M059J (cell line): Measurements from ENCODE around the gene IL17RD. TPM values are rescaled to one million over a fixed set of nuclear protein-coding genes. Genes with fewer than 3 reads are reported as not detected.
"Not testable (repeated sequence)": the region's sequence is repeated elsewhere in the genome, so short reads cannot be mapped to it uniquely, and the experiment has no call there.

Experiments
- DNase-seq: peaks from one replicate; pipeline ENCODE4 v3.0.0-alpha.2; 2012; ENCODE audit warnings: low read depth
- total RNA-seq: library from RNA; depleted of rRNA; stranded (reverse); fragments of >200 nt; shearing (Covaris generic); gene quantifications from 2 replicates; pipeline ENCODE4 v1.2.3, GENCODE V29; 2014

IL17RD gene
- total RNA-seq, 1 experiment from 2014 or later, result 1.6 TPM

GRCh38 chr3:57093971-57094535 lies 71.1 kb downstream of the IL17RD start:
- no peak for DNase-seq

GRCh38 chr3:57093489-57093888 lies 71.7 kb downstream of the IL17RD start:
- no peak for DNase-seq

DNA sequence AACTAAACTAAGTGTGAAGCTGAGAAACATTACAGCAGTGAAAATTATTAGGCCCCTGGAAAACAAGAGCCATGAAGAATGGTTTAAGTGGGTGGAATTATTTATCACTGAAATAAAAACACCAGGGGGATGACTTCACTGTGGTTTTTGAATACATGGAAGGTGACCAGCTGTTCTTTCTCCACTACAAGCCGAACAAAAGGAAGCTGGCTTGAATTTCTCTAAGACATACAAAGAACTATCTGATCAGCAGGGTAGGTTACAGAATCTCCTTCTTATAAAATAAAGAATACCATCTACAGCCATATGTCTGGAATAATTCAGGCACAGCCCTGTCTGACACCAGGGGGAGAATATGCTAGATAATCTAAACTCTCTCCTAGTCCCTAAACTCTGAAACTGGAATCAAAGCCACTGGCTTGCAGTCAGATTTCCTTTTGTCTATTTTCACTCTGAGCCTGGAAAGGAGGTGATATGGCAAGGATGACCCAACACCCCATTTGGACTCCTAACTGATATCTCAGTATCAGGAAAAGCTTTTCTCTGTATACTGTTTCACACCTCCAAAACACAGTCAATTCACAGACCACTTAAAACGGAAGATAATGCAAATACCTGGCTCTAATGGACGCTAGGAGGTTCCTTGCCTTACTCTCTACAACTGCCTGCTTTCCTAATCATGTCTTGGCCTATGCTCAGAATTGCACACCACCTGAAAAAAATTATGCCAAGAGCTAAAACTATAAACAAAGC lies 73.5 kb downstream of the IL17RD start:
- no peak for DNase-seq

GRCh38 chr3:57089043-57089442 lies 76.1 kb downstream of the IL17RD start:
- DNase-seq, result no peak

DNA sequence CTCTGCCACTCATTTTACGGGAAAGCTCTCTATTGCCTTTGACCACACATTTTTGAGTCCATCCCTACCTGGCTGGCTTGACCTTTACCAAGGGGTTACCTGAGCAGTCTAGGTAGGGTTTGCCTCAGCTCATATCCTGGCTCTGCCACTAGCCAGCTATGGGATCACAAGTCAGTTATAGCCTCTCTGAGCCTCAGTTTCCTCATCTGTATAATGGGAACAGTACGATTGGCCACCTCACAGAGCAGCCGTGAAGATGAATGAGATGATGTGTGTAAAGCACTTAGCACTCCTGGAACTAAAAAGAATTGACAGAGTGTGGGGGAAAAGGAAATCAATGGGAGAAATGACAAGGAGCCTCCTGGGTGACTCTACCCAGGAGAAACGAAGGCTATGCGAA lies 76.7 kb downstream of the IL17RD start:
- DNase-seq, result no peak

DNA sequence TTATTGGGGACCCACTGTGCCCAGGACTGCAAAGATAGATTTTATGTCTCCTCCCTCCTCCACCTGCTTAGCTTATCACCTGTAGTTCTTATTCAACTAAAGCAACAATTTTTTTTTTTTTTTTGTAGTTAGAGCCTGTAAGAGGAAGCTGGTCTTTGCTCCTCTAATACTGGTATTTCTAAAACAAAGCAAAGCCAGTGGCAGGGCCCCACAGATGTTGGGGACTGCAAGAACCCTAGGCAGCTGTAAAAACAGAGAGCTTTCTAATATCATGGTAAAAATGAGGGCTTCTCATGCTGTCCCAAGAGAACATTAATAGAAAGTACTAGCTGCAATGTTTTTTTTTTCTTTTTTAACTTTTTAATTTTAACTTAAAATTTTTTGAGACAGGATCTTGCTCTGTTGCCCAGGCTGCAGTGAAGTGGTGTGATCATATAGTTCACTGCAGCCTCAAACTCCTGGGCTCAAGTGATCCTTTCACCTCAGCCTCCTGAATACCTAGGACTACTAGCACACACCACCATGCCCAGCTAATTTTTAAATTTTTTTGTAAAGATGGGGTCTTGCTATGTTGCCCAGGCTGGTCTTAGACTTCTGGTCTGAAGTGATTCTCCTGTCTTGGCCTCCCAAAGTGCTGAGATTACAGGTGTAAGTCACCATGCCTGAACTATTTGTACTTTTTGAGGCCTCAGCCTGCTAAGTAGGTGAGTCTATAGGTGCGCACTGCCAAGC lies 77.6 kb downstream of the IL17RD start:
- DNase-seq, result no peak

DNA sequence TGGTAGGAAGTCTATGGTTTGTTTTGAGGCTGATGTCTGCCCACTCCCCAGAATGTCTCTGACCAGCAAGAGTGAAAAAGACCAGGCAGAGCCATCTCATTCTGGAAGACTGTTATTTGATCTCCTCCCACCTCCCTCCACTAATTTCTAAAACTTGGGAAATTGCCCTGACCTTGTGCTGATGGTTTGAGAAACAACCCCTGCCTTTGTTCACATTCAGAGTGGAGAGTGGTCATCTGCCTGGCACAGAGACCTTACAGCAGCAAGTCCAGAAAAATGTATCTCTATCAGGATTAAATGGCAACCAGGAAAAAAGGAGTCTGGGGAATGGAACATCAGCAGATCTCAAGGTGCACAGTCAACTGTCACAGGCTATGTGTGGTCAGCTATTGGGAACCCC lies 79.0 kb downstream of the IL17RD start:
- no peak for DNase-seq

DNA sequence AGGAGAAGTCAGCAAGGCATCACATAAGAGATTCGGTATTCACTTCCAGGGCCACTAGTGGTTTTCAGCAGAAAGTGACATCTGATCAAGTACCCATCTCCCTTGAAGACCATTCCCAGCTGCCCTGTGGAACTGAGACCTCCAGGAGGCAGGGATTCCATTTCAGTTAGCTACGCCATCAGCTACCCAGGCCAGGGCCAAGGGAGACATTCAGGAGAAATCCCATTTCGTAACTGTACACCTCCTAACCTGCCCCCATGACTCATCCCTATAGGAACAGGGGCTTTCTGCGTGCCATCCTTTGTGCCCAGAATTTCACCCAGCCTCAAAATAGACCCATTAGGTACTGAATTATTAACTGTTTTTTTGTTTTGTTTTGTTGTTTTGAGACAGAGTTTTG lies 79.9 kb downstream of the IL17RD start:
- no peak for DNase-seq

DNA sequence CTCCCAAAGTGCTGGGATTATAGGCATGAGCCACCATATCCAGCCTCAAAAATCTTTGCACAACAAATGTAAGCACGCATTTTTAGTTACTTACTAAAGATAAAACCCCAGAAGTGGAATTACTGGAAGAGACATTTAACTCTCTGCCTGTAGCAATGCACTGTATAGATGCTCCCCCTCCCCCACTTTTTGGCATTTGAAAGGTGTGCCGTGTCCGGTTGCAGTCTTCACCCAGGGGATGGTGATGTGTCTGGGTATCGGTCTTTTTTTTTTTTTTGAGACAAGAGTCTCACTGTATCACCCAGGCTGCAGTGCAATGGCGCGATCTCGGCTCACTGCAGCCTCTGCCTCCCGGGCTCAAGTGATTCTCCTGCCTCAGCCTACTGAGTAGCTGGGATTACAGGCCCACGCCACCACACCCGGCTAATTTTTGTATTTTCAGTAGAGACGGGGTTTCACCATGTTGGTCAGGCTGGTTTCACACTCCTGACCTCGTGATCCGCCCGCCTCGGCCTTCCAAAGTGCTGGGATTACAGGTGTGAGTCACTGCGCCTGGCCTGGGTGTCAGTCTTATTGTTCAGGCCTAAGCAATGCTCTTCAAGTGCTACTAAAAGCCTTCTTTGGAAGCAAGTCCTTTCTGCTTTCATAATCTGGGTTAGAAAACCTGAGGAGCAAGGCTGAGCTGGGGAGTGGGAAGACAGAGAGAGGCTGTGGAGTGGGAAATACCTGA lies 81.7 kb downstream of the IL17RD start:
- not testable (repeated sequence) for DNase-seq

DNA sequence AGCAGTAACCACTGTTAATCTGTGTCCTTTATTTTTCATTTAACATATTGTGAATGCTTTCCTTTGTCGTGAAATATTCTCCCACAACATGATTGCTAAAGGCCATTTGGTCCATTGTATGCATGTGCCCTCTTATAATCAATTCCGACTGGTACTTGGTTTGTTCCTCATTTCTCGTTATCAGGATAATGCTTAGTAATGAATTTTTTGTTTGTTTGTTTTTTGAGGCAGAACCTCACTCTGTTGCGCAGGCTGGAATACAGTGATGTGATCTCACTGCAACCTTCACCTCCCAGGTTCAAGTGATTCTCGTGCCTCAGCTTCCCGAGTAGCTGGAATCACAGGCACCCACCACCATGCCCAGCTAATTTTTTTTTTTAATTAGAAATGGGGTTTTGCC lies 82.7 kb downstream of the IL17RD start:
- no peak for DNase-seq

DNA sequence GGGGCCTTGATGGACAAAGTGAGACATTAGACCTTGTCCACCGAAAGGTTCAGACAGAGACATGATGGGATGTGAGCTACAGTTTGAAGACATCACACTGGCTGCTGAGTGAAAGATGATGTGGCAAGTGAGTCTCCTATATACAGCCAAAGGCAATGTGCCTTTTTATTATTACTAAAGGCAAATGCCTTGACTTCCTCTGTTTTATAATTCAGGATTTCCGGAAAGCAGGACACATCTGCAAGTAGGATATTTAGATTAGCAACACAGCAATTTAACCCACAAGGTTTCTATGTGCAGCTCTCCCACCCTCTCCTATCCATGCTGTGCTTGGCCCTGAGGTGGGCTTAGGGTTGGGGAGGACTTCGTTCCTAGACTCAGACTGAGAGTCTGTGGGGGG lies 84.0 kb downstream of the IL17RD start:
- no peak for DNase-seq

- no peak for DNase-seq
Measured at GRCh38 chr3:57080171-57080570, 85.0 kb downstream of the IL17RD start.

- DNase-seq, result no peak
Measured at GRCh38 chr3:57079474-57079831, 85.7 kb downstream of the IL17RD start.

DNA sequence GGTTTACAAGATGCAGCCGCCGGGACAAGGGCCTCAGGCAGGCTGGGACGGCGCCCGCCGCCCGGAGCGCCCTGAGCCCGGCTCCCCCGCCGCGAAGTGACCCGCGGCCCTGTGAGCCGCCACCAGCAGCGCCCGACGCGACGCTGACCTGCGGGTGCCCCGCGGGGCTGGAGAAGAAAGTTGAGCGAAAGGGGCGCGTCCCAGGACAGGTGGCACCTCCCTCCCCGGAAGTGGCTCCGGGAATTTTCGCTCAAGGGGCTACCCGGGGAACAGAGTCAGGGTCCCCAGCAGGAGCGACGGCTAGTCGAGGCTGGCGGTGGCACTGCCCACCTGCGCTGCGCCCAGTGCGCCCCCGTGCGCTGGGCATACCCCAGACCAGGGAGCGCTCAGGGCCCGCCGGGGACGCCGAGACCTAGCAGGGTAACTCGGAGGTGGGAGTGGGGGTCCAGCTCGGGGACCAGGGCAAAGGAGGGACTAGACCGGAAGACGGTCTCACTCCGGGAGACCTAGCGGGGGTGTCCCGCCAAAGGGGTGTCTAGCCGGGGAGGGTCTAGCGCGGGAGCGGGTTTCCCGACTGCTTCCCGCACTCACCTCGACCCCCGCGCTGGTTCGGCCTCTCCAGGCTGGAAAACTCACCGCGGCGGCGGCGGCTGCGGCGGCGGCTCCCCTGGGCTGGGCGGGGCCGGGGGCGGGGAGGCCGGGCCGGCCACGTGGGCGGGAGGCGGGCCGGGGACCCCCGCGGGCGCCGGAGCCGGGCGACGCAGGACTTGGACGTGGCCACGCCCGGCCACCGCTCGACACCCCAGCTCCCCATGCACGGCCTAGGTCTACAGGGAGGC lies 86.3 kb downstream of the IL17RD start:
- peak; percentile 50 for DNase-seq

DNA sequence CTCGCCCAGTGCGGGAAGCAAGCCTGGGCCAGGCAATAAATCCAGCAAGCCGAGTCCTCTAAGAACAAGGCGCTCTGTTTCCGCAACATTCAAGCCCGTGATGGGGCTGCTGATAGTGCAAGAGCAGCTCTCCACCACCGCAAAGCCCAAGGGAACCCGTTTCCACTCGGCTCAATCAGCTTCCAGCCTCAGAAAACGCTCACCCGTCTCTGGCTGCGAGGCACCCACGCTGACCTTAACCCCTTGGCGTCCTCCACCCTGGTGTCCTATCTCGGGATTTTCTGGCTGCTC lies 86.9 kb downstream of the IL17RD start:
- peak; percentile 60 for DNase-seq

- no peak for DNase-seq
Measured at GRCh38 chr3:57077630-57078343, 87.4 kb downstream of the IL17RD start.

GRCh38 chr3:57076422-57076951 lies 88.7 kb downstream of the IL17RD start:
- DNase-seq, result no peak

DNA sequence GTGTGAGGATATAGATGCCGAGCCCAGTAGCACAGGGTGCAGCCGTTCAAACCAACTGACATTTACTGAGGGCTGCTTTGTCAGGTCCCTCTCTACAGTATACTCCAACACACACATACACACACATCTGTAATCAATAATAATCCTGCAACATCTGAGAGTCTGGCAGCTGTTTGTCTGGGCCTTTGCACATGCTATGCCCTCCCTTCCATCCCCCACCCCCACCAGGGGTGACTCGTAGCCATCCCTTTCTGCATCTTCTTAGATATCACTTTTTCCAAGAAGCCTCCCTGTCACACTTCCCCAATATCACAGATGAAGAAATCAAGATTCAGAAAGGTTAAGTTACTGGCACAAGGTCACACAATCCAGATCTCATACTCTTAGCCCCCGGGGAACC lies 91.0 kb downstream of the IL17RD start:
- DNase-seq, result no peak

DNA sequence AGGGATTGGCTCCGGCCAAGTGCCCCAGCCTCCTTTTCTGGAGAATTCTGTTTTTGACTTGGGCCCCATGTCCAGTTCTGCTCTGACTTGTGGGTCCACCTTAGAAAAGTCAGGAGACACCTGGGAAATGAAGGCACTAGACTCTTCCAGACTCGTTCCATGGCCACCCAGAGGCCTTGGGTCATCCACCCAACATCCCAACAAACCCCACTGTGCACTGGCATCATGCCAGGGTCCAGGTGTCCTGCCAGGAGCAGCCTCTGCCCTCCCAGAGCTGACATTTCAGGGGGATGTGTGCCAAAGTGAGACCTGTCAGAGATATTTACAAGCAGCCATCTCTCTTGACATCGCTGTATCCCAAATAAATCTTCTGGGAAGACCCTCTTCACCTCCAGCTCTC lies 91.5 kb downstream of the IL17RD start:
- DNase-seq, result no peak

DNA sequence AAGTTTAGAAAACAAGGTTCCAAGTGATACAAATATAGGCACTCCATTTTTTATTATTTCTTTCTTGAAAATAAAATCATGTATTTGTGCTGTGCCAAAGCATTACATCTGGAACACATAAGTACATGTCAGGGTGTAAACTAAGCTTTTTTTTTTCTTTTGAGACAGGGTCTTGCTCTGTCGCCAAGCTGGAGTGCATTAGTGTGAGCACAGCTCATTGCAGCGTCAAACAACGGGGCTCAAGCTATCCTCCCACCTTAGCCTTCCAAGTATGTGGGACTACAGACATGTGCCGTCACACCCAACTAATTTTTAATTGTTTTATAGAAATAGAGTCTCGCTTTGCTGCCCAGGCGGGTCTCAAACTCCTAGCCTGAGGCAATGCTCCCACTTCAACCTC lies 95.7 kb downstream of the IL17RD start:
- no peak for DNase-seq
